GM12878 (cell line): ENCODE data around the gene PSPN. TPM values are rescaled to one million over a fixed set of nuclear protein-coding genes. Genes with fewer than 3 reads are reported as not detected.
A peak's percentile ranks its signal among the peaks of the same experiment; 100 is the strongest.

Experiments
- BACH1 ChIP-seq: fragments of 450-650 bp; IDR thresholded peaks from 2 replicates; pipeline ENCODE4 v1.6.1; 2017; ENCODE audit warnings: mild to moderate bottlenecking, borderline replicate concordance
- BCL11A ChIP-seq: IDR thresholded peaks from 2 replicates; pipeline ENCODE4 v1.6.1; 2011; ENCODE audit warnings: low read depth, low read length
- CBX3 ChIP-seq: fragments of 200-600 bp; sonication (generic); IDR thresholded peaks from 2 replicates; pipeline ENCODE4 v1.6.1; 2016; ENCODE audit warnings: low read depth, borderline replicate concordance
- E2F4 ChIP-seq: IDR thresholded peaks from 2 replicates; pipeline ENCODE4 v1.6.1; 2012; ENCODE audit warnings: low read depth, low read length, improper control_type of control experiment
- EED ChIP-seq: sonication (generic); IDR thresholded peaks from 2 replicates; pipeline ENCODE4 v1.6.1; 2016; ENCODE audit warnings: antibody characterized with exemption, low read depth
- FOS ChIP-seq: IDR thresholded peaks from 3 replicates; pipeline ENCODE4 v1.6.1; 2011; ENCODE audit warnings: borderline replicate concordance; ENCODE audit not compliant: insufficient read length; ENCODE audit errors: extremely low read depth
- GATAD2B ChIP-seq: fragments of 450-650 bp; conservative IDR thresholded peaks from 2 replicates; pipeline ENCODE4 v1.6.1; 2017; ENCODE audit warnings: low read depth, mild to moderate bottlenecking, moderate library complexity
- HDAC2 ChIP-seq: fragments of 200-600 bp; sonication (generic); IDR thresholded peaks from 2 replicates; pipeline ENCODE4 v1.6.1; 2017
- JUND ChIP-seq: IDR thresholded peaks from 2 replicates; pipeline ENCODE4 v1.6.1; 2012; ENCODE audit warnings: low read depth, mild to moderate bottlenecking, low read length, improper control_type of control experiment, moderate library complexity
- KDM1A ChIP-seq: fragments of 200-600 bp; sonication (generic); IDR thresholded peaks from 2 replicates; pipeline ENCODE4 v1.6.1; 2016; ENCODE audit warnings: borderline replicate concordance
- MEF2B ChIP-seq: fragments of 450-650 bp; IDR thresholded peaks from 2 replicates; pipeline ENCODE4 v1.6.1; 2018; ENCODE audit warnings: mild to moderate bottlenecking, moderate library complexity; ENCODE audit not compliant: partially characterized antibody, poor library complexity, severe bottlenecking
- NRF1 ChIP-seq: conservative IDR thresholded peaks from 2 replicates; pipeline ENCODE4 v1.6.1; 2011; ENCODE audit warnings: mild to moderate bottlenecking, low read depth, low read length, improper control_type of control experiment
- RAD51 ChIP-seq: fragments of 450-650 bp; IDR thresholded peaks from 2 replicates; pipeline ENCODE4 v1.6.1; 2016; ENCODE audit warnings: moderate library complexity, mild to moderate bottlenecking, inconsistent platforms
- RFX5 ChIP-seq: IDR thresholded peaks from 2 replicates; pipeline ENCODE4 v1.6.1; 2011; ENCODE audit warnings: low read depth, low read length, improper control_type of control experiment
- RUNX3 ChIP-seq: IDR thresholded peaks from 2 replicates; pipeline ENCODE4 v1.6.1; 2012; ENCODE audit warnings: low read length, inconsistent platforms
- SIN3A ChIP-seq: IDR thresholded peaks from 2 replicates; pipeline ENCODE4 v1.6.1; 2012; ENCODE audit warnings: low read depth, low read length, improper control_type of control experiment
- SRF ChIP-seq, 2 experiments: IDR thresholded peaks; 2 replicates each; pipeline ENCODE4 v1.6.1; 2011; ENCODE audit warnings: low read depth in 2 of 2, low read length in 2 of 2, mild to moderate bottlenecking in 1 of 2, moderate library complexity in 1 of 2
- WRNIP1 ChIP-seq: IDR thresholded peaks from 2 replicates; pipeline ENCODE4 v1.6.1; 2011; ENCODE audit warnings: low read depth, low read length, improper control_type of control experiment, borderline replicate concordance
- YBX1 ChIP-seq: fragments of 450-650 bp; IDR thresholded peaks from 2 replicates; pipeline ENCODE4 v1.6.1; 2016; ENCODE audit warnings: antibody characterized with exemption
- ZNF207 ChIP-seq: fragments of 450-650 bp; IDR thresholded peaks from 2 replicates; pipeline ENCODE4 v1.6.1; 2014; ENCODE audit warnings: antibody characterized with exemption, mild to moderate bottlenecking, borderline replicate concordance
- ZNF24 ChIP-seq: fragments of 450-650 bp; IDR thresholded peaks from 2 replicates; pipeline ENCODE4 v1.6.1; 2017; ENCODE audit warnings: antibody characterized with exemption, mild to moderate bottlenecking
- ZNF274 ChIP-seq: IDR thresholded peaks from one replicate; pipeline ENCODE4 v1.8.0; 2011; ENCODE audit not compliant: insufficient read length, insufficient read depth
- ZNF384 ChIP-seq: IDR thresholded peaks from 2 replicates; pipeline ENCODE4 v1.6.1; 2012; ENCODE audit warnings: low read depth, mild to moderate bottlenecking, low read length, improper control_type of control experiment, borderline replicate concordance
- ZSCAN29 ChIP-seq: fragments of 450-650 bp; IDR thresholded peaks from 2 replicates; pipeline ENCODE4 v1.6.1; 2017; ENCODE audit warnings: mild to moderate bottlenecking, moderate library complexity
- polyA plus RNA-seq, 11 experiments: library from polyadenylated mRNA; depleted of rRNA in 4 of 11; unstranded in 6 of 11; stranded (reverse) in 5 of 11; fragments of >200 nt; fragmentation: Nextera tagmentation in 4 of 11; fragmentation: Illumina TruSeq in 1 of 11; extraction: Ambion mirVana in 4 of 11; extraction: Trizol in 1 of 11; gene quantifications; 1 replicate in 1 of 11; 2 replicates in 10 of 11; pipeline versions ENCODE4 v1.2.1 to v1.2.3, GENCODE V29; 2011 to 2016; ENCODE audit warnings: inconsistent platforms in 2 of 11, missing spikeins in 2 of 11, low read depth in 1 of 11
- total RNA-seq, 4 experiments: library from RNA; depleted of rRNA in 3 of 4; stranded (reverse); fragments of >200 nt in 3 of 4; fragmentation: Illumina TruSeq in 1 of 4; extraction: Trizol in 1 of 4; gene quantifications; 2 replicates each; pipeline versions ENCODE4 v1.2.1 to v1.2.3, GENCODE V29; 2013 to 2021
- TF ChIP-seq, protein P1 (sequence below): IDR thresholded peaks from 2 replicates; pipeline ENCODE4 v1.6.1; 2011; ENCODE audit warnings: low read depth, low read length, improper control_type of control experiment, borderline replicate concordance
- TF ChIP-seq, protein P2 (sequence below): fragments of 450-650 bp; IDR thresholded peaks from 2 replicates; pipeline ENCODE4 v1.6.1; 2017; ENCODE audit warnings: low read depth, mild to moderate bottlenecking, moderate library complexity
- TF ChIP-seq, protein P3 (sequence below): fragments of 450-650 bp; IDR thresholded peaks from 2 replicates; pipeline ENCODE4 v1.6.1; 2018; ENCODE audit warnings: mild to moderate bottlenecking, low read depth, moderate library complexity; ENCODE audit not compliant: partially characterized antibody

The PSPN gene
- total and polyA plus RNA-seq, 10 of the 15 experiments (the other 5 are each of a cell fraction or from before 2014, with no cell fraction given) = 0.27 to 1.2 (median 0.66) TPM

DNA sequence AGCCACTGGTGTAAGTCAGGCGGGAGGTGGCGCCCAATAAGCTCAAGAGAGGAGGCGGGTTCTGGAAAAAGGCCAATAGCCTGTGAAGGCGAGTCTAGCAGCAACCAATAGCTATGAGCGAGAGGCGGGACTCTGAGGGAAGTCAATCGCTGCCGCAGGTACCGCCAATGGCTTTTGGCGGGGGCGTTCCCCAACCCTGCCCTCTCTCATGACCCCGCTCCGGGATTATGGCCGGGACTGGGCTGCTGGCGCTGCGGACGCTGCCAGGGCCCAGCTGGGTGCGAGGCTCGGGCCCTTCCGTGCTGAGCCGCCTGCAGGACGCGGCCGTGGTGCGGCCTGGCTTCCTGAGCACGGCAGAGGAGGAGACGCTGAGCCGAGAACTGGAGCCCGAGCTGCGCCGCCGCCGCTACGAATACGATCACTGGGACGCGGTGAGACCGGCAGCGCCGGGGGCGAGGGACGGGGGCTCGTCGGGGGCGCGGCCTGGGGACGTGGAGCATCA, 3.1 kb downstream of the PSPN start, which contains the start of gene ALKBH7 (continued):
- TF ChIP-seq RFX5 (0 out of 2 replicates have a peak, but pooled peaks have one; percentile 53), SRF (IDR thresholded peaks at IDR 0.05; ENCODE audit: low read depth in 2 of 2, low read length in 2 of 2) (no peak), ZSCAN29 (no peak), NRF1 (no peak; the same call in 1 of the 2 replicates), ZNF274 (no peak), ZNF24 (no peak), BCL11A (no peak), EED (no peak), WRNIP1 (no peak), JUND (no peak), SIN3A (peak; percentile 55; the same call in 1 of the 2 replicates), FOS (peak; percentile 100), CBX3 (no peak), MEF2B (no peak), E2F4 (no peak), YBX1 (no peak), RAD51 (no peak), GATAD2B (peak; percentile 68; the same call in 1 of the 2 replicates), HDAC2 (no peak), BACH1 (peak; percentile 72; the same call in 1 of the 2 replicates), KDM1A (no peak), ZNF207 (0 out of 2 replicates have a peak, but pooled peaks have one; percentile 51), ZNF384 (no peak), RUNX3 (no peak)
- TF ChIP-seq, protein P1, sequence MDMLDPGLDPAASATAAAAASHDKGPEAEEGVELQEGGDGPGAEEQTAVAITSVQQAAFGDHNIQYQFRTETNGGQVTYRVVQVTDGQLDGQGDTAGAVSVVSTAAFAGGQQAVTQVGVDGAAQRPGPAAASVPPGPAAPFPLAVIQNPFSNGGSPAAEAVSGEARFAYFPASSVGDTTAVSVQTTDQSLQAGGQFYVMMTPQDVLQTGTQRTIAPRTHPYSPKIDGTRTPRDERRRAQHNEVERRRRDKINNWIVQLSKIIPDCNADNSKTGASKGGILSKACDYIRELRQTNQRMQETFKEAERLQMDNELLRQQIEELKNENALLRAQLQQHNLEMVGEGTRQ = no peak; the same call in 1 of the 2 replicates
- TF ChIP-seq, protein P2, sequence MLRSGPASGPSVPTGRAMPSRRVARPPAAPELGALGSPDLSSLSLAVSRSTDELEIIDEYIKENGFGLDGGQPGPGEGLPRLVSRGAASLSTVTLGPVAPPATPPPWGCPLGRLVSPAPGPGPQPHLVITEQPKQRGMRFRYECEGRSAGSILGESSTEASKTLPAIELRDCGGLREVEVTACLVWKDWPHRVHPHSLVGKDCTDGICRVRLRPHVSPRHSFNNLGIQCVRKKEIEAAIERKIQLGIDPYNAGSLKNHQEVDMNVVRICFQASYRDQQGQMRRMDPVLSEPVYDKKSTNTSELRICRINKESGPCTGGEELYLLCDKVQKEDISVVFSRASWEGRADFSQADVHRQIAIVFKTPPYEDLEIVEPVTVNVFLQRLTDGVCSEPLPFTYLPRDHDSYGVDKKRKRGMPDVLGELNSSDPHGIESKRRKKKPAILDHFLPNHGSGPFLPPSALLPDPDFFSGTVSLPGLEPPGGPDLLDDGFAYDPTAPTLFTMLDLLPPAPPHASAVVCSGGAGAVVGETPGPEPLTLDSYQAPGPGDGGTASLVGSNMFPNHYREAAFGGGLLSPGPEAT = peak; percentile 7; the same call in 1 of the 2 replicates
- TF ChIP-seq, protein P3, sequence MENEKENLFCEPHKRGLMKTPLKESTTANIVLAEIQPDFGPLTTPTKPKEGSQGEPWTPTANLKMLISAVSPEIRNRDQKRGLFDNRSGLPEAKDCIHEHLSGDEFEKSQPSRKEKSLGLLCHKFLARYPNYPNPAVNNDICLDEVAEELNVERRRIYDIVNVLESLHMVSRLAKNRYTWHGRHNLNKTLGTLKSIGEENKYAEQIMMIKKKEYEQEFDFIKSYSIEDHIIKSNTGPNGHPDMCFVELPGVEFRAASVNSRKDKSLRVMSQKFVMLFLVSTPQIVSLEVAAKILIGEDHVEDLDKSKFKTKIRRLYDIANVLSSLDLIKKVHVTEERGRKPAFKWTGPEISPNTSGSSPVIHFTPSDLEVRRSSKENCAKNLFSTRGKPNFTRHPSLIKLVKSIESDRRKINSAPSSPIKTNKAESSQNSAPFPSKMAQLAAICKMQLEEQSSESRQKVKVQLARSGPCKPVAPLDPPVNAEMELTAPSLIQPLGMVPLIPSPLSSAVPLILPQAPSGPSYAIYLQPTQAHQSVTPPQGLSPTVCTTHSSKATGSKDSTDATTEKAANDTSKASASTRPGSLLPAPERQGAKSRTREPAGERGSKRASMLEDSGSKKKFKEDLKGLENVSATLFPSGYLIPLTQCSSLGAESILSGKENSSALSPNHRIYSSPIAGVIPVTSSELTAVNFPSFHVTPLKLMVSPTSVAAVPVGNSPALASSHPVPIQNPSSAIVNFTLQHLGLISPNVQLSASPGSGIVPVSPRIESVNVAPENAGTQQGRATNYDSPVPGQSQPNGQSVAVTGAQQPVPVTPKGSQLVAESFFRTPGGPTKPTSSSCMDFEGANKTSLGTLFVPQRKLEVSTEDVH = no peak
